MM.1S (cell line): ENCODE data around the gene CTNNA3.

Source experiments
- CTCF ChIP-seq: fragments of 300-600 bp; sonication (generic); IDR thresholded peaks from 2 replicates; pipeline ENCODE4 v1.5.1; 2016; ENCODE audit warnings: antibody characterized with exemption, low read length, mixed read lengths
- EZH2 ChIP-seq: fragments of 300-600 bp; sonication (generic); optimal IDR thresholded peaks from 2 replicates; pipeline ENCODE3; 2017; ENCODE audit warnings: low read depth, mild to moderate bottlenecking, antibody characterized with exemption, low read length, mixed read lengths
- EZH2phosphoT487 ChIP-seq: fragments of 300-600 bp; sonication (generic); IDR thresholded peaks from 2 replicates; pipeline ENCODE4 v1.6.1; 2018; ENCODE audit warnings: antibody characterized with exemption, low read length

- TF ChIP-seq CTCF (no peak), EZH2 (no peak), EZH2phosphoT487 (no peak)
Observed at GRCh38 chr10:67670401-67670800, 25.6 kb downstream of the CTNNA3 start.
